Stimulated activated CD4-positive, alpha-beta T cell treated with anti-CD3 and anti-CD28 coated beads, TNF-alpha, amount 100 ng/mL, for 24 hours (primary cell): ENCODE measurements around the gene SPATA45.
A peak's percentile ranks its signal among the peaks of the same experiment; 100 is the strongest.

Experiments used
- DNase-seq, 3 experiments: peaks; one replicate each; pipeline ENCODE4 v3.0.0-alpha.2; 2020; ENCODE audit warnings: low read depth in 3 of 3

SPATA45 gene

DNA sequence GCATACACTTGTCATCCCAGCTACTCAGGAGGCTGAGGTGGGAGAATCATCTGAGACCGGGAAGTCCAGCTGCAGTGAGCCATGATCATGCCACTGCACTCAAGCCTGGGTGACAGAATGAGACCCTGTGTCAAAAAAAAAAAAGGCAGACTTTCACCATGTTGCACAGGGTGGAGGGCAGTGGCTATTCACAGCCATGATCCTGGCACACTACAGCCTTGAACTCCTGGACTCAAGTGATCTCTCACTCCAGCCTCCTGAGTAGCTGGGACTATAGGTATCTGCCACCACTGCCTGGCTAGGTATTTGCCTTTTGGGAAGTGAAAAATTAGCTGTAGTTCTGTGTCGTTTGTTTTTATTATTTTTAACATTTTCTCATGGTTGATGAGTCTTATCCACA lies 19.1 kb downstream of the SPATA45 start:
- no peak for DNase-seq

DNA sequence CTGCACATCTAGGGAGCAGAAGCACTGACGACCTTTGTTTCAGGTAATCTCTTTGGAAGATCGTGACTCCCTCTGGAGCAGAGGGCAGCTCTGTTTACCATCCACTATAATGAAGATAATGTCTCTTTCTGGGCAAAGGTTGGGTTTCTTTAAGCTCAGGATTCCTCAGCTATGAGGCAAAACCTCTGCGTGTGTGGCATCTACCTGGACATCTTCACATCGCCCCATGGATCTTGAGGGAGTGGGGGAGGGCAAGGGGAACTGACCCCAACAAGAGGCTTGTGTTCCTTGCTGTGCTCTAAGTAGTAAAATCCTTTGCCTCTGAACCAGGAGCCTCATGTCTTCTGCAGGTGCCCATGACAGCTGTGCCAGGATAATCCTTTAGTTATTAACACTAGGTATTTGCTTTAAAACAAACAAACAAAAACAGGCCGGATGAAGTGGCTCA lies 19.6 kb downstream of the SPATA45 start:
- DNase-seq = no peak

GRCh38 chr1:212827171-212827776 lies 20.2 kb downstream of the SPATA45 start:
- no peak for DNase-seq

DNA sequence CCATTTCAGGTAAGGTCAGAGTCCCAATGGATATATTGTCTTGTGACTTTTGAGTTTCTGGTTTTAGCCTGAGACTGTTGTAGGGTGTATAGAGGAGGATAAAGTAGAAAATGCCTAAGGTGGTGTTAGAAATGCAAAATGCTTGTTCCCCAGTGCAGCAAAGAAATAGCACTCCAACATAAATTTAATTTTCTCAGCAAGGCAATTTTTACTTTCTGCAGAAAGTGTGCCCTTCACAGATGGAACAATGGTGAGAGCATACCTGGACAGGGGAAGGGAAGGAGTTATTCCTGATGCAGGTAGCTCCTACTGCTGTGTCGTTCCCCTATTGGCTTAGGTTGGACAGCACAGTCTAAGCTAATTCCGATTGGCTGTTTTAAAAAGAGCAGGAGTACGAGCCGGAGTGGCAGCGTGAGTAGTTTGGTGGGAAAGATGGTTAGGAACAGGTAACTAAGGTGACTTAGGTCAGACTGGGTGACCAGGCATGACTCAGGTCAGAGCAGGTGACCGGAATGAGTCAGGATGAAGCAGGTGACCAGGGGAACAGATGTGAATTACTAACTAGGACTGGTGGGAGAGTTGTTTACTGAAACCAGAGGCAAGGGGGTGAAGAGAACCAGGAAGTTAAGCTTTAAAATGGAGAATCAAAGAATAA lies 21.5 kb downstream of the SPATA45 start:
- DNase-seq = no peak

DNA sequence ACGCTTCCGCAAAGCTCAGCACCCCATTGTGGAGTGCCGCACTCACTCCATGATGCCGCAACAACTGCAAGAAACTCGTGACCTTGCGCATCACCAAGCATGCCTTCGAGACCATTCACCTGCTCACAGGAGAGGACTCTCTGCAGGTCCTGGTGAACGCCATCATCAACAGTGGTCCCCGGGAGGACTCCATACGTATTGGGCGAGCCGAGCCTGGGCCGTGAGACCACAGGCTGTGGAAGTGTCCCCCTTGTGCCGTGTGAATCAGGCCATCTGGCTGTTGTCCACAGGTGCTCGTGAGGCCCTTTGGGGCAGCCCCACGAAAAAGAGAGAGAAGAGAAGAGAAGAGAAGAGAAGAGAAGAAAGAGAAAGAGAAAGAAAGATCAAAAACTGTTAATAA lies 23.2 kb downstream of the SPATA45 start:
- no peak for DNase-seq

GRCh38 chr1:212822956-212823355 lies 24.5 kb downstream of the SPATA45 start:
- no peak for DNase-seq

GRCh38 chr1:212820969-212821368 lies 26.5 kb downstream of the SPATA45 start:
- DNase-seq = no peak

GRCh38 chr1:212819726-212820125 lies 27.7 kb downstream of the SPATA45 start:
- DNase-seq = no peak

DNA sequence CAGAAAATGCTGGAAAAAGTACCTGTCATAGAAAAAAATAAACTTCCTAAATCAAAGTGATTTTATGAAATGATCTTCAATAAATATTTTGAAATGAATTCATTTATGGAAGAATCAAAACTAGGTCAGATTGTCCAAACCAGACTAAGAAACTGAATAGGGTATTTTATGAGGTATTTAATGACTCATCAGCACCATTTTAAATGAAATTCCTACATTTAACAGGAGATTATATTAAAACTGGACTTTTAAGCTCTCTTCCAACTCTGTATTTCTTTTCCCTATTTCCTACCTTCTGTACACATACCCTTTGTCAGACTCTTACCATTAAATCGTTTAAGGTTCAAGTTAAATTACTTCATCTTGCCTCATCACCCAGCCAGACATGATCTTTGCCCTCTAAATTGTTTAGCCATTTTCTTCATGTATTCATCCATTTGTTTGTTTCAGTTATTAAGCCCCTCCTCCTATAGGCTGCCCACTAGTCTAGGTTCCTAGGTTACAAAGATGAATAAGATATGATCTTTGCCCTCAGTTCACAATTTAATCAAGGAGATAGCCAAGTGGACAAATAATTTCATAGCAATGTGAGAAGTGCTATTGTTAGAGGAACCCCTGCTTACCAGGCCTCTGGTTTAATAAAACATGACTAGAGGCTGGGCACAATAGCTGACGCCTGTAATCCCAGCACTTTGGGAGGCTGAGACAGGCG lies 30.7 kb downstream of the SPATA45 start:
- no peak for DNase-seq

GRCh38 chr1:212814537-212815334 lies 32.7 kb downstream of the SPATA45 start:
- no peak for DNase-seq

GRCh38 chr1:212805767-212806166 lies 41.7 kb downstream of the SPATA45 start:
- DNase-seq = no peak

DNA sequence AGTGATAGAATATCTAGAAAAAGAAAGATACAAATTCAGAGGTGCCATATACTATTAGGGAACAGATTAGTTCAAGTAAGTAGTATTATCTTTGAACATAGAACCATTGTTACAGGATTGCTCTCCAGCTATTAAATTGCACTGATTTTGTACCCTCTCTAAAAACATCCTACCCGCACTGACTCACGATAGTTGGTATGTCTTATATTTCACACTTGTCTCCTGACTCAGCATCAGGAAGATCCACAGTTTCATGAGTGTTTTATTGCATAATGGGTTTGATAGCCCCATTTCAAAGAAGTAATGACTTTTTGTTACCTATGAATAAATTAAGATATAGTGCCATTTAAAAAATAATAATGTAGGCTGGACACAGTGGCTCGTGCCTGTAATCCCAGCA lies 49.8 kb downstream of the SPATA45 start:
- DNase-seq = no peak

GRCh38 chr1:212794561-212795014 lies 52.9 kb downstream of the SPATA45 start:
- no peak for DNase-seq

- DNase-seq = no peak
These were observed 55.0 kb downstream of the SPATA45 start for GRCh38 chr1:212792396-212792908.

GRCh38 chr1:212791676-212792395 lies 55.6 kb downstream of the SPATA45 start, which contains the start of the genes NSL1 and TATDN3:
Gene NSL1, minus strand, starts transcription at chr1:212791777. Its CDS starts 14 bp downstream, at chr1:212791763.
Gene TATDN3, plus strand, starts transcription at chr1:212791894. Its CDS starts 28 bp downstream, at chr1:212791922.
- peak; percentile 90 to 94 (median 93) for DNase-seq

GRCh38 chr1:212791261-212791675 lies 56.2 kb downstream of the SPATA45 start:
- DNase-seq = no peak

DNA sequence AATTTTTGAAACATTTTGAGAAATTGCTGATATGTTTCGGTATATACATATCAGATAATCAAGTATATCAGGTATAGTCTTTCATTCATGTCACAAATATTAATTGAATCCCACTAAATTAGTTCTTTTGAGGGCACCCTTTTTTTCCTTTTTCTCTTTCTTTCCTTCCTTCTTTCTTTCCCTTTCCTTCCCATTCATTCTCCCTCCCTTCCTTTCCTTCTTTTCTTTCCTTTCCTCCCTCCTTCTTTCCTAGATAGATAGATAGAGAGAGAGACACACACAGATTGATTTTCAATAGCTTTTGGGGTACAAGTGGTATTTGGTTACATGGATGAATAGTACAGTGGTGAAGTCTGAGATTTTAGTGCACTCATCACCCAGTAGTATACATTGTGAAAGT lies 61.6 kb downstream of the SPATA45 start:
- no peak for DNase-seq

DNA sequence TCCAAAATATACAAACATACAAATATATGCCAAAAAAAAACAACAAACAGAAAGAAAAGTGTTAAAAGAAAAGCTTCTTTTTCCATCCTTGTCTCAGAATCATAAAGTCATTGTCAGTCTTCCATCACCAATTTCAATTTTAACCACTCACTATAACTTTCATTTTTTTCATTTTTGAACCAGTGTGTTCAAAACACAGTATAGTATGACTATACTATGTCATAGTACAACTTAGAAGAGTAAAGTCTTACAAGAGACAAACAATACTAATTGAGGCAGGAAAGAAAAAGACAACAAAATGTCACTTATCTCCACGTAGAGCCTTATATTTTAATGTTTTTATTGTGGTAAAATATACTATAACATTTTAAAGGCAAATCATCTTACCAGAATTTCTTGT lies 63.5 kb downstream of the SPATA45 start:
- DNase-seq = no peak

DNA sequence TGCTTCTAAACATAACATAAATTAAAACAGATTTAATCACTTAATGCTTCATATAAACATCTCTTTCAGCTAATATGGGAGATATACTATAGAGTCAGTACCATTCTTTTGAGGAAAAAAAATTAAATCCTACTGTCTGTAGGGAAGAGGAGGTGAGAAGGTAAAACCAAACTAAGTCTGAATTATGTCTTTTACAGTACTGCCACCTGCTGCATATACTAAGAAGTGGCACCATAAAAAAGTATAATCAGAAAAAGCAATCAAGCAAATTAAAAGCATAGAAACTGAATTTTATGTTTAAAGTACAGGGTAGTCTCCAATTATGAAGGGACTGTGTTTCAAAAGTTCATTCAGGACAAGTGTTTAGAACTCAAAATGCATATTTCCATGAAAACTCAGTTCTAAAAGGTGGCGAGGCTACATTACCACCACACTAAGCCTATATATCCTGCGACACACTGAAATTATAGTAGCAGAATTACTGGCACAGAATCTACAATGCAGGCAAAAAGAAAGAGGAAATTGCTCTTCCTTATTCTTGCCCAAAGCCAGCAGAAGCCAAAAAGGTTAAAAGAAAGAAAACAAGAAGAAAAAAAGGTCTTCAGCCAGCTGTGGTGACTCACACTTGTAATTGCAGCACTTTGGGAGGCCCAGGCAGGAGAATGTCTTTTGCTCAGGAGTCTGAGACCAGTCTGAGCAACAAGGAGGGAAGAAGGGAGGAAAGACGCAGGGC lies 64.9 kb downstream of the SPATA45 start:
- DNase-seq = no peak

- DNase-seq = no peak
These were observed 66.2 kb downstream of the SPATA45 start for GRCh38 chr1:212781225-212781624.
